HPDE6-E6E7 (cell line): ENCODE measurements around the gene CHRND.
A peak's percentile ranks its signal among the peaks of the same experiment; 100 is the strongest.
"Not testable (repeated sequence)": the region's sequence is repeated elsewhere in the genome, so short reads cannot be mapped to it uniquely, and the experiment has no call there.

Experiments used
- DNase-seq: peaks from one replicate; pipeline ENCODE4 v3.0.0; 2011; ENCODE audit warnings: missing footprints; ENCODE audit errors: extremely low spot score

The CHRND gene

GRCh38 chr2:232541961-232542714 is 16.2 kb downstream of the CHRND start:
- no peak for DNase-seq

GRCh38 chr2:232542715-232543467 is 16.9 kb downstream of the CHRND start:
- DNase-seq = no peak

DNA sequence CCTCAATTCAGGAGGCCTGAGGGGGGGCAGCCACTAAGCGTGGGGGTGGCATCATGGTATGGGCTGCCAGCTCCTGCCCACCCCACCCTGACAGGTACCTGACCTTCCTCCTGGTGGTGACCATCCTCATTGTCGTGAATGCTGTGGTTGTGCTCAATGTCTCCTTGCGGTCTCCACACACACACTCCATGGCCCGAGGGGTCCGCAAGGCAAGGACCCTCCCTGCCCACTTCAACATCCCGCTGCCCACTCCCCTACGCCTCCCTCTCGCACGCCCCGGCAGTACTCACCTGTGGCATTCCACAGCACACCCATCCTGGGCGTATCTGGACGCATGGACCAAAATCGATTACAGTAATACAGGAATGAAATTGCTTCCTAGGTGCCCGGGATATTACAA is 17.5 kb downstream of the CHRND start:
- DNase-seq = no peak

DNA sequence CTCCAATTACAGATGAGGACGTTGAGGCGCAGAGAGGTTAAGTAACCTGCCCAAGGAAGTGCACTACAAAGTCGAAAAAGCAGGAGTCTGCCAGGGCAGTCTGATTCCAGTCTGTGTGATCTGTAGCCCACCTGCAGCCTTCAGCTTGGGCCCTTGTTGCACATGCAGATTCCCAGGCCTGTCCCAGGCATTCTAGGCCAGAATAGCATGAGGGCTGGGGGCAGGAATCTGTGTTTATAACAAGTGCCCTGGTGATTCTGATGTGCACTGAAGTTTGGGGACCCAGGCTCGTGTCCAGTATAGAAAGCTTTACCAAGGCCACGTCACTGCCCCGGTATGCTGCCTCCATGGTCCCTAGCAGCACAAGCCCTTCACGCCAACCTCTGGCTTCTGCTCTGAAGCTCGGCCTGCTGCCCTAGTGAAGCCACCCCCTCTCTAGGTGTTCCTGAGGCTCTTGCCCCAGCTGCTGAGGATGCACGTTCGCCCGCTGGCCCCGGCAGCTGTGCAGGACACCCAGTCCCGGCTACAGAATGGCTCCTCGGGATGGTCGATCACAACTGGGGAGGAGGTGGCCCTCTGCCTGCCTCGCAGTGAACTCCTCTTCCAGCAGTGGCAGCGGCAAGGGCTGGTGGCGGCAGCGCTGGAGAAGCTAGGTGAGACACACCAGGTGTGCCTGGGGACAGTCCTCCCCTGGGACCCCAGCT is 18.1 kb downstream of the CHRND start:
- no peak for DNase-seq

GRCh38 chr2:232544674-232545073 is 18.7 kb downstream of the CHRND start:
- DNase-seq = no peak

- no peak for DNase-seq
Measured at GRCh38 chr2:232545511-232546375, 19.8 kb downstream of the CHRND start.

- no peak for DNase-seq
Measured at GRCh38 chr2:232547991-232548390, 22.0 kb downstream of the CHRND start.

- DNase-seq = no peak
Measured at GRCh38 chr2:232549655-232550353, 23.8 kb downstream of the CHRND start.

GRCh38 chr2:232550354-232551249 is 24.6 kb downstream of the CHRND start, which contains the start of the genes EIF4E2 and TIGD1:
Gene EIF4E2 (plus strand): TSS chr2:232550689. CDS start chr2:232550725, 36 bp downstream.
Gene TIGD1 (minus strand): TSS chr2:232550557. CDS start chr2:232549882, 675 bp downstream.
- DNase-seq = peak; percentile 98

DNA sequence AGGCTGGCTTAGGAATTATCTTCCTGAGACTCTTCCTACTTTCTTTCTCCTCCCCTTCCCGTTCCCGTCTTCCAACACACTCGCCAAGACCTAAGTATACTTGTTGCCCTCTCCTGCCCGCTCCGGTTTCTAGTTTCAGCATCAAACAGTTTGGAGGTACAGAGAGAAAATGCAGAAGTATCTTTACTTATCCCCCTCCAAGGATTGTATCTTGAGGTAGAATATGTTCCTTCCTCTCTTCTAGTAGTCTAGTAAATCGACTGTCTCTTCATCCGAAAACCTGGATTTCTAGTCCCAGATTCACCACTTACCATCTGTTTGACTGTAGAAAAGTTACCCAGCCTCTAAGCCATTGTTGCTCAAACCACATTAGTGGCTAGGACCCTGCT is 25.3 kb downstream of the CHRND start:
- no peak for DNase-seq

DNA sequence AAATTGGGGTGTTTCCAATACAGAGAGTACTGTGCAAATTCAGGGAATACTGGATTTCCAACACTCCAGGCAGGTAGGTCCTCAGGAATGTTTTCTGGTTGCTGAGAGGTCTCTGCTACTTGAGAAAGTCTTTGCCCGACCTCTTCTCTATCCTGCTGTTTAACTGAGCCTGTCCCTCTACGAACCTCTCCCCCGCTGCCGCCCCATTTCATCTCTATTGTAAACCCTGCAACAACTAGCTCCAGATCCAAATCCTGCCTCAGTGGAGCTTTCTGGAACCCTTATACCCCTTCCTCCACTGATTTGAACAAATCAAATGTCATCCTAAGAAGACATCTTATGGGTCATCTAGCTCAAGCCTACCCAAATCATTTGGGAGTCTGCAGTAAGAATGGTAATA is 25.8 kb downstream of the CHRND start:
- no peak for DNase-seq

DNA sequence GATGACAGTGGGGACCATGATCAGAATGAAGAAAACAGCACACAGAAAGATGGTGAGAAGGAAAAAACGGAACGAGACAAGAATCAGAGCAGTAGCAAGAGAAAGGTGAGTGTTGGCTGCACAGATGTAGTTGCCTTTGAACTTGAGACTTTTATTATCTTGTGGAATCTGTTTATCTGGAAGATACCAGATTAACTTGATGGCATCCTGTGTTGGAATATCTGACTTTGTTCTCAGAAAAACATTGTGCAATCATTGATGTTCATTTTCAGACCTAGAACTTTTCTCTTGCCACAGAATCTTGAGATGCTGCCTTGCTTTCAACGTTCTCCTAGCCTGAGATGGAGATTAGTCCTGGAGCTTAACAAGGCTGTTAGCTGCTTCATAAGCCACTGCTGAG is 30.5 kb downstream of the CHRND start:
- no peak for DNase-seq

DNA sequence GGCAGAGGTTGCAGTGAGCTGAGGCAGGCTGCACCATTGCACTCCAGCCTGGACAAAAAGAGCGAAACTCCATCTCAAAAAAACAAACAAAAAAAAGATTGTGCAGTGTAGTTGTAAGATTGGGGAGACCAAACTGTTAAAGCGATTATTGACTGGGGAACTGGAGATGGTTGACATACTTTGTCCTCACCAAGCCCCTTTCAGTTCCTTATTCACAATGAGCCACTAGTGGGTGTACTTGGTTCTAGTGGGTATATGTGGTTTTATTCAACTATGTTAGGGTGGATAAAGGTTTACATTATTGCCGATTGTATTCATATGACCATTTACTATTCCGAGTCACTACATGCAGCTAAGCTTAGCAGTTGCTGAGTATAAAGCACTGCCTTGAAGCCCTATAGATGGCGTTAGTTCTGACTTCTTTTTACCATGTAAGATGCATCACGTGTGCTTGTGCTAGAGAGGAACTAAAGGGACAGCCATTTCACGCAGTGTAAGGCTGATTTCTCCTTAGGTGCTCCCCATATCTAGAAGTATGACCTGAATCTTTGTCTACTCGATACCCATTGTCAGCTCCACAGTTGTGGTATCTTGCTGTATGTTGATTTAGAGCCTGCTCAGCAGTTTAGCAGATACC is 36.7 kb downstream of the CHRND start:
- no peak for DNase-seq

GRCh38 chr2:232563580-232563979 is 37.6 kb downstream of the CHRND start:
- no peak for DNase-seq

GRCh38 chr2:232567721-232568120 is 41.8 kb downstream of the CHRND start:
- no peak for DNase-seq

DNA sequence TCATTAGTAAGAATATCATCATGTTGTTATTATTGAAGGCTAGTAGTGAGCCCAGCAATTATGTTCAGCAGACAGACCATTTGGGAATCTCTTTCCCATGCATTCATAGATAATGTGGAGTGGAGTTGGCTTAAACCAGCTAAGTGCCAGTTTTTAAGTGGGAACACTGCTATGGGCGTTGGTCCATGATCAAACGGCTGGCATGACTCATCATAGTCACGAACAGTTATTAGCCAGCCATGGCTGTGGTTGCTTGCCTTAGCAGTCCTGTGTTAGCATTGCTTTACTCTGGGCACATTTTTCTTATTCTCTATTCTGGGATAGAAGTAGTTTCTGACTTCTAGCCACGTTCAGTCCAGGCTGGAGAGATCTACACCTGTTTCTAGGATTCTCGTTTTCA is 42.2 kb downstream of the CHRND start:
- no peak for DNase-seq

DNA sequence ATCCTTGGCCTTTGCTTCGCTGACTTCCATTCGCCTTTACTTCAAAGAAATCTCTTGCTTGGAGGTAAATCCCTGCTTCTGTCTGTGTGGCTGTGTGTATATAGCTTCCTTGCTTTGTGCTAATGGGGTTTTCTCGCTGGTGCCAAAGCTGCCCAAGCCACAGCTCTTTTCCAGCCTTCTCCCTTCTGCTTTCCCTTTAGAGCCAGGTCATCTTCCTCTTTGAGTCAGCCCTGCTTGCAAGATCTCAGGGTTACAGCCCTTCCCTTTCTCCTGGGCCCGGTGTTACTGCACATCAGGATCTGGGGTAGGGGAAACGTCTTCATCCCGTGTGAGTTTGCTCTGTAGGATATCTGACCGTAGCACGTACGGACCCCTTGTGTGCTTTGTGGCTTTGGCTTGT is 43.6 kb downstream of the CHRND start:
- no peak for DNase-seq

- not testable (repeated sequence) for DNase-seq
Measured at GRCh38 chr2:232570481-232570880, 44.5 kb downstream of the CHRND start.

DNA sequence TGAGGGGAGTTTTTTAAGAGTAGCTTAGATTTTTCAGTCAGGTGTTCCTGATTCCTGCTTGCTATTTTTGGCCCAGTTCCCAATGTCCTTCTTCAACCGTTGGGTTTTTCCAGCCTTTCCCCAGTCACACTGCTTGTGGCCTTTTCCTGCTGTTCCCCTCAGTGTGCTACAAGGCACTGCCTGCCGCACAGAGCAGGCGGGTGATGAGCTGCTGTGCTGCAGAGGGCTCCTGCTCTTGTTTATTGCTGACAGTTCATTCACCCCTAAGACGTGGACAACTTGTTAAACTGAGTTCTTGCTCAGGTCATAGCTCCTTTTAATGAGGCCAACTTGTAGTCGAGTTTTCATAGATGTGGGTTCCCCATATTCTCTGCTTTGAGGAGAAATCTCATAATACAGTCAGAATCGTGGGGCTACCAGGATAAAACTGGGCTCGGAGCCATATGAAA is 45.1 kb downstream of the CHRND start:
- DNase-seq = no peak
